NCI-H2171 treated with DMSO at 0.1 percent for 48 hours (cell line): ENCODE data around the gene INTS7.
"Not testable (repeated sequence)": the region's sequence is repeated elsewhere in the genome, so short reads cannot be mapped to it uniquely, and the experiment has no call there.

ENCODE experiments used
- DNase-seq: peaks from one replicate; lab custom pipeline; 2025; lab: John Stamatoyannopoulos, UW

Gene INTS7

GRCh38 chr1:212037900-212038299, 2.5 kb upstream of the INTS7 start:
- no peak for DNase-seq

GRCh38 chr1:212035835-212036605, 663 bp upstream of the INTS7 start:
- DNase-seq: no peak

GRCh38 chr1:212034516-212035122, 738 bp downstream of the INTS7 start:
- DNase-seq: no peak

- no peak for DNase-seq
These were observed 4.3 kb downstream of the INTS7 start for GRCh38 chr1:212030936-212031528.

GRCh38 chr1:212027727-212028126, 7.6 kb downstream of the INTS7 start:
- DNase-seq: not testable (repeated sequence)

GRCh38 chr1:212024469-212025149, 10.7 kb downstream of the INTS7 start:
- no peak for DNase-seq

GRCh38 chr1:212022908-212023307, 12.4 kb downstream of the INTS7 start:
- DNase-seq: not testable (repeated sequence)

GRCh38 chr1:212021563-212021962, 13.8 kb downstream of the INTS7 start:
- DNase-seq: no peak

GRCh38 chr1:212020975-212021374, 14.4 kb downstream of the INTS7 start:
- no peak for DNase-seq

- no peak for DNase-seq
These were observed 21.7 kb downstream of the INTS7 start for GRCh38 chr1:212013672-212014071.

- DNase-seq: peak; percentile 32
These were observed 23.2 kb downstream of the INTS7 start for GRCh38 chr1:212012034-212012740.

- no peak for DNase-seq
These were observed 25.4 kb downstream of the INTS7 start for GRCh38 chr1:212010004-212010403.

GRCh38 chr1:212009561-212009960, 25.8 kb downstream of the INTS7 start:
- DNase-seq: no peak

- DNase-seq: no peak
These were observed 27.5 kb downstream of the INTS7 start for GRCh38 chr1:212007886-212008285.

GRCh38 chr1:212007178-212007577, 28.2 kb downstream of the INTS7 start:
- DNase-seq: no peak

GRCh38 chr1:212004895-212005608, 30.3 kb downstream of the INTS7 start:
- DNase-seq: no peak

GRCh38 chr1:212002536-212002935, 32.8 kb downstream of the INTS7 start:
- DNase-seq: no peak

- DNase-seq: not testable (repeated sequence)
These were observed 37.9 kb downstream of the INTS7 start for GRCh38 chr1:211997426-211997825.

- no peak for DNase-seq
These were observed 43.7 kb downstream of the INTS7 start for GRCh38 chr1:211991695-211992094.

GRCh38 chr1:211986628-211987254, 48.6 kb downstream of the INTS7 start:
- no peak for DNase-seq
